Activated CD4-positive, CD25-positive, alpha-beta regulatory T cell treated with anti-CD3 and anti-CD28 coated beads, Interleukin-2, amount 50 U/mL, for 72 hours (primary cell): ENCODE measurements around the gene ZIC2.
A peak's percentile ranks its signal among the peaks of the same experiment; 100 is the strongest.

Experiments used
- DNase-seq: peaks from one replicate; pipeline ENCODE4 v3.0.0; 2021

Gene ZIC2

GRCh38 chr13:99975626-99976025 is 6.0 kb upstream of the ZIC2 start:
- no peak for DNase-seq

GRCh38 chr13:99976575-99976974 is 5.0 kb upstream of the ZIC2 start:
- no peak for DNase-seq

GRCh38 chr13:99977334-99977911 is 4.2 kb upstream of the ZIC2 start:
- DNase-seq, result no peak

- DNase-seq, result no peak
These were observed 3.4 kb upstream of the ZIC2 start for GRCh38 chr13:99977912-99978798.

- no peak for DNase-seq
These were observed 2.7 kb upstream of the ZIC2 start for GRCh38 chr13:99978799-99979452.

- peak; percentile 30 for DNase-seq
These were observed 2.0 kb upstream of the ZIC2 start for GRCh38 chr13:99979453-99980200.

- DNase-seq, result no peak
These were observed 1.3 kb upstream of the ZIC2 start for GRCh38 chr13:99980201-99980823.

- DNase-seq, result no peak
These were observed 505 bp upstream of the ZIC2 start for GRCh38 chr13:99980824-99981734.

GRCh38 chr13:99982036-99982730 is 599 bp downstream of the ZIC2 start:
- DNase-seq, result no peak

- DNase-seq, result no peak
These were observed 1.3 kb downstream of the ZIC2 start for GRCh38 chr13:99982731-99983498.

GRCh38 chr13:99983499-99984401 is 2.2 kb downstream of the ZIC2 start:
- DNase-seq, result no peak

GRCh38 chr13:99984461-99985240 is 3.1 kb downstream of the ZIC2 start:
- no peak for DNase-seq

- DNase-seq, result no peak
These were observed 3.8 kb downstream of the ZIC2 start for GRCh38 chr13:99985241-99985874.

- no peak for DNase-seq
These were observed 4.4 kb downstream of the ZIC2 start for GRCh38 chr13:99985886-99986527.

- no peak for DNase-seq
These were observed 5.2 kb downstream of the ZIC2 start for GRCh38 chr13:99986741-99987140.

GRCh38 chr13:99987154-99988019 is 5.8 kb downstream of the ZIC2 start:
- DNase-seq, result no peak
